ENCODE measurements around the gene ADGRF3.

GRCh38 chr2:26273501-26273900 is 73.1 kb downstream of the ADGRF3 start:
- TF ChIP-seq POLR2A (IDR thresholded peaks at IDR 0.05) (no peak), CTCF (IDR thresholded peaks at IDR 0.05) (no peak), POLR2AphosphoS5 (IDR thresholded peaks at IDR 0.05) (peak in 1 of 2 donors; percentile 17)

All from upper lobe of left lung (tissue), 4 donors.